HG02973 (cell line): ENCODE measurements around the gene RAC2.

ENCODE experiments used
- ATAC-seq: cut with Tn5 transposase; IDR thresholded peaks from one replicate; pipeline ENCODE4 v1.9.1; 2021; ENCODE audit warnings: moderate library complexity; ENCODE audit not compliant: unreplicated experiment

RAC2 gene

DNA sequence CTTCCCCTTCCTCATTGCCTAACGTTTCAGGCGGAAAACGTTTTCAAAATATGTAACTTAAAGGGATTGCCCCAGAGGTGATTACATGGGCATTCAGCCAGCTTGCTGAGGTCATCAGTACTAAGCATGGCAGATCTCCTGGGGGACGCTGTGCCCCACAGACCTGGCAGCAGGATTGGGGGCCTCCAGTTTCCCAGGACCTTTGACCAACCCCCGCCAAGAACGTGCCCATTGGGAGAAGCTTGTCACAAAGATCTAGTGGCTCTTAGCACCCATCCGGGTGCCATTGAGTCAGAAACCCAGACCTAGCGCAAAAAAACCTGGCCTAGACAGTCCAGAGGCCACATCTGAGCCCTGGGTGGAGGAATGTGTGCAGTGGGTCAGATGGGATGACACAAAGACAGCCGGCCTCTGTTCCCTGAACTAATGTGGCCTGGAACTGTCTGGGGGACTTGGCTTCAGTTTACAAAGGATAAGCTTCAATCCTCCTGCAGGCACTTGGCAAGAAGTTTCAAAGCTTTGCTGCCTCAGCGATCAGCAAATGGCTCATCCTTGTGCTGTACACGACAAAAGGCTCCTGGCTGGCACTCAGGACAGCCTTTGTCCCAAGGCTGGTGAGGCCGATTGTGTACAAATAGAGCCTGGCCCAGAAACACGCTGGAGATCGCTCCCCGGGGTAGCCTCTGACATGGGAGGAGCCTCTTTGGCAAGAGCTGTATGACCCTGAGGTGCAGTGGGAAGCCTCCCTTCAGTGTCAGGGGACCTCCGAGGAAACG, 65.5 kb downstream of the RAC2 start:
- ATAC-seq: no peak

DNA sequence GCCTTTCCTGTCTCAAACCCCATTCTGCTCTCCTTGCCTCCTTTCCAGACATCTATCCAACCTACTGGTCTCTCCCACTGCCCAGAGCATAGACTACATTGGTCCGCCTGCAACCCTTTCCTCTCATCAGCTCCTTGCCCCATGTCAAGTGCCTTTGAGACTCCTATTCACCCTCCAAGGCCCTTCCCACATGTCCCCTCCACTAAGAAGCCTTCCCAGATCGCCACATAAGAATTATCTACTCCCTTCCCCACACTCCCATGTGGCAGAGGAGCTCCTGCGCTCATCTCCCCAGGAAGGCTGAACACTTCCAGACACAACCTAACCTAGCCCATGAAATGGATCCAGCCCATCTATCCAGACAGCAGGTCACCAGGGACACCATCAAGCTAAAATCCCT, 66.3 kb downstream of the RAC2 start:
- no peak for ATAC-seq

DNA sequence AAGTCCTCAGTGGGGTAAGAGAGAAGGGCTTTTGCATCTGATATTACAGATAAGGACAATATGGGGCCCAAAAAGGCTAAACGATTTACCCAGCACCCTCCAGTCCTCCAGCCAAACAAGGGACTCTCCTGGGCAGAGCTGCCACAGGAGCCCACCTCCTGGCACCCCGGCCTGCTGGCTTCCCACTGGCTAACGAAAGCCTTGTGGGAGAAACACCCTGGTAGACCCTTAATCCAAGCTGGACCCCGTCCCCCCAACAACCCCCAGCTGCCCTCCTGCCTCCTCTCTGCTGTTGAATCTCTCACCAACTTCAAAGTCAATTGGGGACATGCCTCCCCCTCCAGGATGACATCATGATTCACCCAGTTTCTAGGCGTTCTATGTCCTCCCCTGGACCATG, 66.8 kb downstream of the RAC2 start:
- no peak for ATAC-seq

DNA sequence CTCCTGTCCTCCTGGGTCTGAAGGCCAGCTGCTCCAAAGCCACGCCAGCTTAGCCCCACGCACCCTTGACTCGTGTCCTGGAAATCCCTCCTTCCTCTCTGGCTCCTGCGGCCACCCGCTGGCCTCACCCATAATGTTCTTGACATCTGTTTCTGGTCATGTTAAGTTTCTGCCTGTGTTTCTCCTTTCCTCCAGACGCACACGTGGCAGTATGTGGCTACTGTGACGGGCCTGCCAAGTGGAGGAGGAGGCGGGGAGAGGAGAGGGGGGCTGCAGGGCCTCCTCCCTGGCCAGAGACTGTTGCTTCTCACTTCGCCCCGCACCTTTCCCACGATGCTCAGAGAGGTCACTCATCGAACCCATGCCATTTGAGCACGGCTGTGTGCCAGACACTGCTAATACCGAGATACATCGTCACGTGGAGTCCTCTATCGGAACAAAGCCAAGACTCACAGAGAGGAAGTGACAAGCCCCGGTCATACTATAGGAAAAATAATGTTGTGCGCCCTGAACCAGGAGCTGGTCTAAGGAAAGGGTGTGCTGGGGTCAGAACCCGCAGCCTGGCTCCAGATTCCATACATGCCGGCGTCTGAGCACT, 67.5 kb downstream of the RAC2 start:
- no peak for ATAC-seq

DNA sequence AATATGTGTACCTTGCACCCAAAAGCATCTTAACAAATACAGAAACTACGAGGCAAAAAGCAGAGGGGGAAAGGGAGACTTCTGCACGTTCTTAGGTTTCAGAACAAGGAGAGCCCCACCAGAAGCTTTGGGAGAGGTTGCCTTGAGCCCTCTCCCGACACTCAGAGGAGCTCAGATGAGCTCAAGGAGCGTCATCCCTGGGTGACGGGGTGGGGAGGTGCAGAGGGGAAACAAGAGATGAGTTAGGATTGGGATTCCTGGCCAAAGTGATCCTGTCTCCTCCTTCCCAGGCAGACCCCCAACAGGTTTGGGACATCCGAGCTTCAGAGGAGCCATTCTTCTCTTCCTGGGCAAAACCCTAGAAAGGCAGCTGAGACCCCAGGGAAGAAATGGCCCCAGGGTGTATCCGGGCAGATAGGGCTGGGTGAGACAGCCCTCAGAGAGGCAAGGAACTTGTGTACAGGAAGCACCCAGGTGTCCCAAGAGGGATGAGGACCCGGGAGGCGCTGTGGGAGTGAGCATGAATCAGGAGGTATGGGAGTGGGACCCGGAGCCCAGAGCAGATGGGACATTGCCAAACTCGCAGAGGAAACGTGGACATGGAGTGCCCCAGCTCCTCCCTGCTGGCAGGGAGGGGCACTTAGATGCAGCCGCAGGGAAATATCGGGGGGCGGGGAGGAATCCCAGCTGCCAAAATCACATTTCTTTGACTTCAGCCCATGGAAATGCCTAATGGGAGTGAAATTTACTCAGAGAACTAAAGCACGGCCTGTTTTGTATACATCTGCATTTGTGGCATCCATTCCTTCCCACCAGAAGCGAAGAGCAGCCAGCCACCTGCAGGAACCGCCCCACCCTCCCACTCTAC, 68.4 kb downstream of the RAC2 start:
- ATAC-seq: no peak
